Measurements from ENCODE around the gene TSPAN19. TPM values are rescaled to one million over a fixed set of nuclear protein-coding genes. Genes with fewer than 3 reads are reported as not detected.

Gene TSPAN19
- total and polyA plus RNA-seq, 2 donors (not counting 3 experiments of a cell fraction or from before 2014, with no cell fraction given), result not detected

- dilution Hi-C loops (cut with MboI; ENCODE audit: extremely low pct_ligation_motif_present, low sequenced_read_pairs), result no loop called here
- no peak for FAIRE-seq
These were observed 29.9 kb downstream of the TSPAN19 start for GRCh38 chr12:85006206-85006605.

More at GRCh38 chr12:85006206-85006605, 29.9 kb downstream of the TSPAN19 start:
- Histone ChIP-seq H3K36me3 (ENCODE audit: control insufficient read depth in 2 of 2, extremely low read depth in 1 of 2, insufficient read depth in 2 of 2, low read length in 2 of 2) (no peaks in the 10 kb centered on the region), H3K9ac (replicated peaks; ENCODE audit: extremely low read depth, insufficient read depth, low read length) (no peak overlapping the region), H3K27ac (ENCODE audit: insufficient read depth, low read depth, low read length) (no peak overlapping the region), H3K4me3 (replicated peaks in 1 of 3; ENCODE audit: insufficient read depth in 1 of 3, low read depth in 1 of 3, low read length in 3 of 3) (no peak overlapping the region), H3K4me2 (ENCODE audit: insufficient read depth, low read length) (no peak overlapping the region), H4K20me1 (replicated peaks; ENCODE audit: control insufficient read depth, extremely low read depth, insufficient read depth, low read length) (no peaks in the 10 kb centered on the region), H3K9me1 (replicated peaks; ENCODE audit: control insufficient read depth, extremely low read depth, insufficient read depth, low read length) (no peaks in the 10 kb centered on the region), H3K4me1 (ENCODE audit: control insufficient read depth, extremely low read depth, insufficient read depth, low read length) (no peaks in the 10 kb centered on the region), H3K79me2 (ENCODE audit: control insufficient read depth, insufficient read depth, low read length) (no peaks in the 10 kb centered on the region), H3K9me3 (replicated peaks; ENCODE audit: control insufficient read depth, insufficient read depth, low read length) (no peaks in the 10 kb centered on the region), H3K27me3 (ENCODE audit: control insufficient read depth in 2 of 2, insufficient read depth in 2 of 2, low read length in 2 of 2) (no peaks in the 10 kb centered on the region), H2AFZ (ENCODE audit: low read depth, low read length) (no peak overlapping the region)
- TF ChIP-seq POLR2AphosphoS5 (IDR thresholded peaks at IDR 0.05; ENCODE audit: insufficient read depth, low read depth, low read length) (no peak), MYC (IDR thresholded peaks at IDR 0.05; ENCODE audit: low read depth, low read length) (no peak), GATA2 (IDR thresholded peaks at IDR 0.05; ENCODE audit: insufficient read depth, insufficient read length, low read depth, low read length) (no peak), FOS (IDR thresholded peaks at IDR 0.05; ENCODE audit: borderline replicate concordance, insufficient read depth, low read length) (no peak), JUN (IDR thresholded peaks at IDR 0.05; ENCODE audit: borderline replicate concordance, insufficient read depth, insufficient read length, low read depth) (no peak), EZH2 (IDR thresholded peaks at IDR 0.05; ENCODE audit: borderline replicate concordance, low read depth, low read length, severe bottlenecking) (no peak), POLR2A (IDR thresholded peaks at IDR 0.05; ENCODE audit: low read depth, low read length) (no peak)
- TF ChIP-seq, protein P1, sequence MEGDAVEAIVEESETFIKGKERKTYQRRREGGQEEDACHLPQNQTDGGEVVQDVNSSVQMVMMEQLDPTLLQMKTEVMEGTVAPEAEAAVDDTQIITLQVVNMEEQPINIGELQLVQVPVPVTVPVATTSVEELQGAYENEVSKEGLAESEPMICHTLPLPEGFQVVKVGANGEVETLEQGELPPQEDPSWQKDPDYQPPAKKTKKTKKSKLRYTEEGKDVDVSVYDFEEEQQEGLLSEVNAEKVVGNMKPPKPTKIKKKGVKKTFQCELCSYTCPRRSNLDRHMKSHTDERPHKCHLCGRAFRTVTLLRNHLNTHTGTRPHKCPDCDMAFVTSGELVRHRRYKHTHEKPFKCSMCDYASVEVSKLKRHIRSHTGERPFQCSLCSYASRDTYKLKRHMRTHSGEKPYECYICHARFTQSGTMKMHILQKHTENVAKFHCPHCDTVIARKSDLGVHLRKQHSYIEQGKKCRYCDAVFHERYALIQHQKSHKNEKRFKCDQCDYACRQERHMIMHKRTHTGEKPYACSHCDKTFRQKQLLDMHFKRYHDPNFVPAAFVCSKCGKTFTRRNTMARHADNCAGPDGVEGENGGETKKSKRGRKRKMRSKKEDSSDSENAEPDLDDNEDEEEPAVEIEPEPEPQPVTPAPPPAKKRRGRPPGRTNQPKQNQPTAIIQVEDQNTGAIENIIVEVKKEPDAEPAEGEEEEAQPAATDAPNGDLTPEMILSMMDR (IDR thresholded peaks at IDR 0.05; ENCODE audit: extremely low read depth in 1 of 2, insufficient read depth in 1 of 2, low read depth in 1 of 2, low read length in 2 of 2), result no peak
- TF ChIP-seq, protein P2, sequence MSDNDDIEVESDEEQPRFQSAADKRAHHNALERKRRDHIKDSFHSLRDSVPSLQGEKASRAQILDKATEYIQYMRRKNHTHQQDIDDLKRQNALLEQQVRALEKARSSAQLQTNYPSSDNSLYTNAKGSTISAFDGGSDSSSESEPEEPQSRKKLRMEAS (IDR thresholded peaks at IDR 0.05; ENCODE audit: insufficient read depth, insufficient read length), result no peak
- ChIA-PET CTCF (no interaction called here), POLR2A (no interaction called here)
- DNase-seq (ENCODE audit: low read depth, low spot score), result no peak
- no TSS peak for BruUV-seq (replicated peaks)
- intact Hi-C loops (cut with micrococcal nuclease), result no loop called here
